Fibroblast of lung (primary cell): Measurements from ENCODE around the gene DNAH17. TPM values are rescaled to one million over a fixed set of nuclear protein-coding genes. Genes with fewer than 3 reads are reported as not detected.

Experiments
- DNase-seq, 2 donors: peaks; one replicate each; pipeline versions ENCODE4 v3.0.0 to v3.0.0-alpha.2; 2010; ENCODE audit warnings: low read depth in 2 of 2
- H2AFZ ChIP-seq: 2 replicates; pipeline ENCODE4 v1.5.1; 2012; ENCODE audit warnings: low read length, control low read depth, inconsistent platforms
- H3K27ac ChIP-seq: 2 replicates; pipeline ENCODE4 v1.5.1; 2011; ENCODE audit warnings: low read length, control low read depth; ENCODE audit not compliant: insufficient read depth
- H3K27me3 ChIP-seq: 2 replicates; pipeline ENCODE4 v1.5.1; 2011; ENCODE audit warnings: mild to moderate bottlenecking, low read length; ENCODE audit not compliant: control insufficient read depth, insufficient read depth
- H3K36me3 ChIP-seq: 2 replicates; pipeline ENCODE4 v1.5.1; 2011; ENCODE audit warnings: low read length; ENCODE audit not compliant: control insufficient read depth, insufficient read depth
- H3K4me1 ChIP-seq: 2 replicates; pipeline ENCODE4 v1.5.1; 2011; ENCODE audit warnings: low read length; ENCODE audit not compliant: control insufficient read depth, insufficient read depth; ENCODE audit errors: extremely low read depth
- H3K4me2 ChIP-seq: 2 replicates; pipeline ENCODE4 v1.5.1; 2011; ENCODE audit warnings: low read length, control low read depth; ENCODE audit not compliant: insufficient read depth; ENCODE audit errors: extremely low read depth
- H3K4me3 ChIP-seq, 4 experiments: fragments of 200-600 bp in 1 of 4; sonication (generic) in 1 of 4; replicated peaks in 1 of 4; 2 replicates each; pipeline ENCODE4 v1.5.1; 2011 to 2016; ENCODE audit warnings: low read length in 4 of 4, low read depth in 3 of 4, mild to moderate bottlenecking in 3 of 4, control low read depth in 2 of 4, inconsistent platforms in 1 of 4, mixed read lengths in 1 of 4; ENCODE audit not compliant: insufficient read depth in 1 of 4; ENCODE audit errors: control extremely low read depth in 1 of 4
- H3K79me2 ChIP-seq: 2 replicates; pipeline ENCODE4 v1.5.1; 2012; ENCODE audit warnings: mild to moderate bottlenecking, low read length, inconsistent platforms; ENCODE audit not compliant: control insufficient read depth, insufficient read depth
- H3K9ac ChIP-seq: 2 replicates; pipeline ENCODE4 v1.5.1; 2011; ENCODE audit warnings: mild to moderate bottlenecking, low read length, control low read depth; ENCODE audit not compliant: insufficient read depth
- H3K9me3 ChIP-seq: 2 replicates; pipeline ENCODE4 v1.5.1; 2012; ENCODE audit warnings: low read depth, low read length; ENCODE audit not compliant: control insufficient read depth, insufficient read depth
- H4K20me1 ChIP-seq: 2 replicates; pipeline ENCODE4 v1.5.1; 2011; ENCODE audit warnings: low read length; ENCODE audit not compliant: control insufficient read depth, insufficient read depth; ENCODE audit errors: extremely low read depth
- EZH2 ChIP-seq: IDR thresholded peaks from 2 replicates; pipeline ENCODE4 v1.5.1; 2012; ENCODE audit warnings: low read length, control low read depth, mild to moderate bottlenecking; ENCODE audit errors: missing control alignments
- polyA plus RNA-seq, 2 donors: library from polyadenylated mRNA; depleted of rRNA in 1 of 2; stranded (reverse) in 1 of 2; unstranded in 1 of 2; fragments of >200 nt; gene quantifications; 2 replicates each; pipeline ENCODE4 v1.2.1, GENCODE V29; 2011 to 2012; ENCODE audit warnings: missing spikeins in 1 of 2
- total RNA-seq: library from RNA; depleted of rRNA; stranded (reverse); fragments of >200 nt; gene quantifications from 2 replicates; pipeline ENCODE4 v1.2.1, GENCODE V29; 2014
- TF ChIP-seq, protein P1 (sequence below), 2 donors: IDR thresholded peaks in 1 of 2; conservative IDR thresholded peaks in 1 of 2; 1 replicate in 1 of 2; 2 replicates in 1 of 2; pipeline ENCODE4 v1.5.1; 2011 to 2012; ENCODE audit warnings: low read length in 2 of 2, control low read depth in 1 of 2, inconsistent platforms in 1 of 2, low read depth in 1 of 2, mild to moderate bottlenecking in 1 of 2

The DNAH17 gene
- total and polyA plus RNA-seq, 2 donors (not counting 1 experiment from before 2014, with no cell fraction given), result not detected

DNA sequence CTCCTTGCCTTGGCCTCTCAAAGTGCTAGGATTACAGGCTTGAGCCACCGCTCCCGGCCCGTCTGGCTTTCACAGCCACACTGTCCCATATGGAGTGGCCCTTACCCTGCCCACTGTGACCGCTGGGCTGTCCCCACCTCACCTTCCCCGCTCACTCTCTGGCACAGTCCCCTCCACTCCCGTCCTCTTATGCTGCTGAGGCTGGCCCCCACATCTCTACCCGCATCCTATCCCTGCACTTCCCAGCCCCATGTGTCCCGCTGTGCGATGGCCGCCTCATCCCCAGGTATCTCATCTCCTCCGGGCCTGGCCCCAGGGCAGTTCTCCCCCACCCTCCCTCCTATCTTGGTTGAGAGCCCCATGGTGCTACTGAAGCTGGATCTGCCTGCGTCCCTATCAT lies 105.6 kb downstream of the DNAH17 start:
- TF ChIP-seq, protein P1, sequence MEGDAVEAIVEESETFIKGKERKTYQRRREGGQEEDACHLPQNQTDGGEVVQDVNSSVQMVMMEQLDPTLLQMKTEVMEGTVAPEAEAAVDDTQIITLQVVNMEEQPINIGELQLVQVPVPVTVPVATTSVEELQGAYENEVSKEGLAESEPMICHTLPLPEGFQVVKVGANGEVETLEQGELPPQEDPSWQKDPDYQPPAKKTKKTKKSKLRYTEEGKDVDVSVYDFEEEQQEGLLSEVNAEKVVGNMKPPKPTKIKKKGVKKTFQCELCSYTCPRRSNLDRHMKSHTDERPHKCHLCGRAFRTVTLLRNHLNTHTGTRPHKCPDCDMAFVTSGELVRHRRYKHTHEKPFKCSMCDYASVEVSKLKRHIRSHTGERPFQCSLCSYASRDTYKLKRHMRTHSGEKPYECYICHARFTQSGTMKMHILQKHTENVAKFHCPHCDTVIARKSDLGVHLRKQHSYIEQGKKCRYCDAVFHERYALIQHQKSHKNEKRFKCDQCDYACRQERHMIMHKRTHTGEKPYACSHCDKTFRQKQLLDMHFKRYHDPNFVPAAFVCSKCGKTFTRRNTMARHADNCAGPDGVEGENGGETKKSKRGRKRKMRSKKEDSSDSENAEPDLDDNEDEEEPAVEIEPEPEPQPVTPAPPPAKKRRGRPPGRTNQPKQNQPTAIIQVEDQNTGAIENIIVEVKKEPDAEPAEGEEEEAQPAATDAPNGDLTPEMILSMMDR (conservative IDR thresholded peaks at IDR 0.05 in 1 of 2, IDR thresholded peaks at IDR 0.05 in 1 of 2; ENCODE audit: low read depth in 1 of 2, low read length in 2 of 2), result no peak
- no peak for TF ChIP-seq EZH2
- DNase-seq, result no peak
- no peaks in the 10 kb centered on the region for H3K9me3 ChIP-seq
- no peaks in the 10 kb centered on the region for H3K79me2 ChIP-seq
- H4K20me1 ChIP-seq, result no peaks in the 10 kb centered on the region
- no peak overlapping the region for H3K27ac ChIP-seq
- no peak overlapping the region for H3K4me2 ChIP-seq
- H3K4me1 ChIP-seq, result no peaks in the 10 kb centered on the region
- no peak overlapping the region for H3K9ac ChIP-seq
- peaks cover 12% of the 10 kb centered on the region for H3K27me3 ChIP-seq
- H3K4me3 ChIP-seq, result no peak overlapping the region
- no peak overlapping the region for H2AFZ ChIP-seq
- no peaks in the 10 kb centered on the region for H3K36me3 ChIP-seq

DNA sequence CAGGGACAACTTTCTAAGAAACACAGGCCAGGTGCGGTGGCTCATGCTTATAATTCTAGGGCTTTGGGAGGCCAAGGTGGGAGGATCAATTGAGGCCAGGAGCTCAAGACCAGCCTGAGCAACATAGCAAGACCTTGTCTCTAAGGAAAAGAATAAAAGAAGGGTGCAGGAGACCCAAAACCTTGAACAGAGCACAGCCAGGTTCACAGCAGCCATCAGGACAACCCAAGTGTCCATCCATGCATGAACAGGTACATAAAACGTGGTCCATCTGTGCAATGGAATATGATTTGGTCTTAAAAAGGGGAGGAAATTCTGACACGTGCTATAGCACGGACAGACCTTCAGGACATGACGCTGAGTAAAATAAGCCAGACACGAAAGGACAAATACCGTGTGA lies 107.8 kb downstream of the DNAH17 start:
- no peaks in the 10 kb centered on the region for H3K36me3 ChIP-seq
- no peak overlapping the region for H3K9ac ChIP-seq
- no peaks in the 10 kb centered on the region for H3K9me3 ChIP-seq
- no peak overlapping the region for H3K4me2 ChIP-seq
- H3K27ac ChIP-seq, result no peak overlapping the region
- H2AFZ ChIP-seq, result no peak overlapping the region
- no peaks in the 10 kb centered on the region for H3K79me2 ChIP-seq
- peaks cover under 1% of the 10 kb centered on the region for H3K27me3 ChIP-seq
- no peaks in the 10 kb centered on the region for H4K20me1 ChIP-seq
- H3K4me3 ChIP-seq, result no peak overlapping the region
- TF ChIP-seq, protein P1 (conservative IDR thresholded peaks at IDR 0.05 in 1 of 2, IDR thresholded peaks at IDR 0.05 in 1 of 2; ENCODE audit: low read depth in 1 of 2, low read length in 2 of 2), result no peak
- no peak for TF ChIP-seq EZH2
- no peak for DNase-seq
- no peaks in the 10 kb centered on the region for H3K4me1 ChIP-seq

DNA sequence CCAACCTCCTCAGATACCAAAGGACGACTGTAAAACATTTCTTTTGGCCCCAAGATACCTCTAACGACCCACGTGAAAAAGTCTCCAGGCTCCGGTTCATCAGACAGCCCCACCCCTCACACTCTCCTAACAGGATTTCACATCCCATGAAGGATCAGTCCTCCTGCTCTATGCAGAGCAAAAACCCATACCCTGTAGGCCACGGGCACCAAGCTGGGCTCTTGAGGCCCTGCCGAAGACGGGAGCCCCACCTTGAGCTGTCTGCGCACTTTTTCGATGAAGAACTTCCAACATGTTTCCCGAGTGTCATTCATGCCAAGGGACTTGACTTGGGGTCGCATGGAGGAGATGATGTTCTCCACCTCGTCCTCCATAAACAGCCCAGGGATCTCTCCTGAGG lies 108.8 kb downstream of the DNAH17 start:
- H3K27ac ChIP-seq, result no peak overlapping the region
- no peak for TF ChIP-seq EZH2
- TF ChIP-seq, protein P1 (conservative IDR thresholded peaks at IDR 0.05 in 1 of 2, IDR thresholded peaks at IDR 0.05 in 1 of 2; ENCODE audit: low read depth in 1 of 2, low read length in 2 of 2), result no peak
- no peaks in the 10 kb centered on the region for H3K27me3 ChIP-seq
- H3K79me2 ChIP-seq, result no peaks in the 10 kb centered on the region
- no peak for DNase-seq
- H3K4me3 ChIP-seq, result no peak overlapping the region
- H4K20me1 ChIP-seq, result no peaks in the 10 kb centered on the region
- no peaks in the 10 kb centered on the region for H3K36me3 ChIP-seq
- no peak overlapping the region for H3K9ac ChIP-seq
- no peak overlapping the region for H2AFZ ChIP-seq
- H3K9me3 ChIP-seq, result no peaks in the 10 kb centered on the region
- H3K4me1 ChIP-seq, result no peaks in the 10 kb centered on the region
- H3K4me2 ChIP-seq, result no peak overlapping the region
